Activated T-helper 17 cell treated with anti-CD3 and anti-CD28 coated beads, Interleukin-2, amount 50 U/mL, for 72 hours (primary cell): ENCODE results near the gene HSFX3. TPM values are rescaled to one million over a fixed set of nuclear protein-coding genes. Genes with fewer than 3 reads are reported as not detected.
"Not testable (repeated sequence)": the region's sequence is repeated elsewhere in the genome, so short reads cannot be mapped to it uniquely, and the experiment has no call there.

ENCODE experiments used
- ATAC-seq: fragments of 150-1000 bp; cut with Tn5 transposase; replicated peaks from 2 replicates; pipeline ENCODE4 v1.10.0; 2021; ENCODE audit warnings: mild to moderate bottlenecking, moderate library complexity
- H3K27ac Mint-ChIP-seq: one replicate; pipeline ENCODE4 v1.8.0; 2022; ENCODE audit warnings: mixed read lengths
- H3K27me3 Mint-ChIP-seq: one replicate; pipeline ENCODE4 v1.8.0; 2022; ENCODE audit warnings: mixed read lengths
- H3K36me3 Mint-ChIP-seq: one replicate; pipeline ENCODE4 v1.8.0; 2022; ENCODE audit warnings: low read depth, mild to moderate bottlenecking, mixed read lengths
- H3K4me1 Mint-ChIP-seq: one replicate; pipeline ENCODE4 v1.8.0; 2022; ENCODE audit warnings: mixed read lengths
- H3K4me3 Mint-ChIP-seq: one replicate; pipeline ENCODE4 v1.8.0; 2022; ENCODE audit warnings: mild to moderate bottlenecking, mixed read lengths
- H3K9me3 Mint-ChIP-seq: one replicate; pipeline ENCODE4 v1.8.0; 2022; ENCODE audit warnings: mixed read lengths
- total RNA-seq, 2 donors: library from RNA; stranded (reverse); gene quantifications; one replicate each; pipeline ENCODE4 v1.2.3, GENCODE V29; 2022

HSFX3 gene, protein sequence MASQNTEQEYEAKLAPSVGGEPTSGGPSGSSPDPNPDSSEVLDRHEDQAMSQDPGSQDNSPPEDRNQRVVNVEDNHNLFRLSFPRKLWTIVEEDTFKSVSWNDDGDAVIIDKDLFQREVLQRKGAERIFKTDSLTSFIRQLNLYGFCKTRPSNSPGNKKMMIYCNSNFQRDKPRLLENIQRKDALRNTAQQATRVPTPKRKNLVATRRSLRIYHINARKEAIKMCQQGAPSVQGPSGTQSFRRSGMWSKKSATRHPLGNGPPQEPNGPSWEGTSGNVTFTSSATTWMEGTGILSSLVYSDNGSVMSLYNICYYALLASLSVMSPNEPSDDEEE
- not detected for total RNA-seq

DNA sequence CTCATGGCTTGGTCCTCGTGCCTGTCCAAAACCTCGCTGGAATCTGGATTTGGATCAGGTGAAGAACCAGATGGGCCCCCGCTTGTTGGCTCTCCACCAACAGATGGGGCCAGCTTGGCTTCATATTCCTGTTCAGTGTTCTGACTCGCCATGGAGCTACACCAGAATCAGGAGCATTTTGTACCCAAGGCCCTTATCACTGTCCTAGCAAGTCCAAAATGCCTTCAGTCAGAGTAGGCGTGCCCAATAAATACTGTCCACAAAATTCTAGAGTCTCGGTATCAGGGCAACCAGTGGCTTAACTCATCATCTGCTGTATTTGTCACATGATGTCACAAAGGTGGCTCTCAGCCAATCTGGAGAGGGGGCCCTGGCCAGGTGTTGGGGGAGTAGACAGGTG is at the start of gene HSFX3:
Gene HSFX3 (minus strand): TSS at position 224 of the 400 bp plus-strand sequence. CDS start 72 bp downstream, at position 152.
- H3K27ac Mint-ChIP-seq, H3K4me1 Mint-ChIP-seq, ATAC-seq, H3K9me3 Mint-ChIP-seq, H3K27me3 Mint-ChIP-seq, H3K4me3 Mint-ChIP-seq: not testable (repeated sequence)
- H3K36me3 Mint-ChIP-seq = peaks cover 11% of the 10 kb centered on the region

DNA sequence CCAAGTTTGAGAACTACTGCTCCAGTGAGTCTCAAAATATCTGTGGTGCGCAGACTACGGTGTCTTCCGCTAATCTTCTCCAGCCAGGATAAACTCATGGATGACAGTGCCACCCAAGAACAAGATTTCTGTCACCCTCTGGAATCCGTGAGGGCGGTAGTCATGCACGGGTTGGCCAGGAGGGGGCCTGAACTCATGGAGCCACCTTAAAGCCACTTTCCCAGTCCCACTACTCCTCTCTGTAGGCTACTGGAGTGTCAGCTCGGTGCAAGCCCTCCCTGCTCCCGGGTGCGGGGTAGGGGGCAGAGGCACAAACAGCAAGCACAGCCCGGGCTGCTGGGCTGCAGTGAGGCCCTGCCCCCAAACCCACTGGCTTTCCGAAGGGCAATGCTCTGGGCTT is 48.9 kb upstream of the HSFX3 start:
- not testable (repeated sequence) for H3K4me1 Mint-ChIP-seq, H3K27me3 Mint-ChIP-seq, ATAC-seq, H3K9me3 Mint-ChIP-seq, H3K27ac Mint-ChIP-seq, H3K4me3 Mint-ChIP-seq
- H3K36me3 Mint-ChIP-seq = peaks cover 16% of the 10 kb centered on the region

DNA sequence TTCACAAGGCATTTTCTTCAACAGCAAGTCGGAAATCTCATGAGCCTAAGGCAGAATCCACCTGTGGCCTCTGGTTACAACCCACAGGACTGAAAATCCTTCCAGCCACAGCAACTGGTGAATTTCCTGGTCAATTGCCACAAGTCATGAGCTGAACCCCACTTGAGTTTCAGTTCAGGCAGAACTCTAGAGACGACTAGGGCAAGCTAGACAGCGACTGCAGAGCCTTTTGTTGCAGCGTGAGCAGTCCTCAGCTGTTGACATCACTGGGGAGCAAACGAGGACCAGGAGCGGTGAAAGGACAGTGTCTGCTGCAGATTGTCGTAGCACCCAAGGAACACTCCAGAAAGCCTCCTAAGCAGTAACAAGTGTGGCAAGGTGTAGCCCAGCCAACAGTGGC is 46.2 kb upstream of the HSFX3 start:
- not testable (repeated sequence) for H3K27ac Mint-ChIP-seq, ATAC-seq

DNA sequence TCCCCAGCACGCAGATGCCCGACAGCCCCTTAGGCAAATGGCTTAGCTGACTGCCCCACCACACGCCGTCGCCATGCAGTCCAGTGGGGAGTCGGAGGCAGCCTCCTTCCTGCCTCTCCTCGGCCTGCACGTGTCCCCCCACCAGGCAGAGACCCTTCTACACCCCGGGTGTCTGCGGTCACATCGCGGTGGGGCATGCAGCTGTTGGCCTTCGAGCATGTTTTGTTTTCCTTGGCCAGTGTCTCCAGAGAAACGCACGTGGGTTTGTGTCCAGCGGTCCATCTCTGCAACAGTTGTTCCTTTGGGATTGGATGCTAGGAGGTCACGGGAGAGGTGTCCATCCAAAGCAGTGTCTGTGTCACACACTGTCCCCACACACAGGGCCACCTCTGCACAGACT is 45.5 kb upstream of the HSFX3 start, which contains the start of gene HSFX2:
Gene HSFX2 (minus strand): TSS at position 101 of the 400 bp plus-strand sequence. CDS start 614 bp downstream, outside the sequence.
- not testable (repeated sequence) for H3K27ac Mint-ChIP-seq, H3K4me3 Mint-ChIP-seq, H3K27me3 Mint-ChIP-seq, ATAC-seq, H3K4me1 Mint-ChIP-seq, H3K36me3 Mint-ChIP-seq, H3K9me3 Mint-ChIP-seq

More for the DNA sequence above, 46.2 kb upstream of the HSFX3 start:
- not testable (repeated sequence) for H3K4me1 Mint-ChIP-seq, H3K9me3 Mint-ChIP-seq, H3K36me3 Mint-ChIP-seq, H3K4me3 Mint-ChIP-seq, H3K27me3 Mint-ChIP-seq

DNA sequence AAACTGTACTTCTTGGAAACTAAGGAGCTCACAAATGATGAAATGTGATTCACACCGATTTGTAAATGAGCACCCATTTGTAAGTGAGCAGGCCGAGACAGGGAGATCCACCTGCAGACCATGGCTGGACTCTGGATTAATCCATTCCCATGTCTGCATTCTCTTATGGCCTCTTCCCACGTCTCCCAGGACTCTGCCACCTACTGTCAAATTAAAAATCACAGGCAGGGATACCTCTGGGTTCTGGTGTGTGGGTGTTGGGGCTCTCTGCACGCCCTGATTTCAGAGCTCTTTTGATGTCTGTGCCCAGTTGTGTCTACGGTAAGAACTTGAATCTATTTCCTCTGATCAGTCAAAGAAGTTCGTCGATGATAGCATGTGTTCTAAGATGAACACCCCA is 41.3 kb upstream of the HSFX3 start:
- H3K9me3 Mint-ChIP-seq, H3K27me3 Mint-ChIP-seq, H3K4me3 Mint-ChIP-seq, H3K4me1 Mint-ChIP-seq, H3K27ac Mint-ChIP-seq, H3K36me3 Mint-ChIP-seq, ATAC-seq: not testable (repeated sequence)

DNA sequence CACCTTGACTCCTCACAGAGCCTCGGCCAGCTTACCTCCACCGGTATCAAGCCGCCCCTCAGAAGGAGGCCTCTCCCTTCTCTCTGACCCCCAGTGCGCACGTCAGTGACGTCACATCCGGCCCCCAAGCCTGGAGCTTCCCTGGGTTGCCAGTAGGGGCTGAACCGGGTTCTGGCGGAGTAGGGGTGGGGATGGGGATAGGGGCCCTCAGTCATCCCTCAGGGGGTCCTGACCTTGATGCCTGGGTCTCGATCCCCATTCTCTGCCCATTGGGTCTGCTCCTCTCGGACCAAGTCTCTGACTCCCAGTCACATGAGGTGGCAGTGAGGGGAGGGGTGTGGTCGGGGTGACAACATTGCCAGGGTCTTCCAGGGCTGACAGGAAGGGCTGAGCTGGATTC is 37.6 kb upstream of the HSFX3 start, which contains the start of gene MAGEA9B:
Gene MAGEA9B (minus strand): TSS at position 101 of the 400 bp plus-strand sequence. CDS start 4,280 bp downstream, outside the sequence.
- not testable (repeated sequence) for H3K9me3 Mint-ChIP-seq, H3K27ac Mint-ChIP-seq, ATAC-seq, H3K27me3 Mint-ChIP-seq, H3K4me1 Mint-ChIP-seq, H3K4me3 Mint-ChIP-seq, H3K36me3 Mint-ChIP-seq

DNA sequence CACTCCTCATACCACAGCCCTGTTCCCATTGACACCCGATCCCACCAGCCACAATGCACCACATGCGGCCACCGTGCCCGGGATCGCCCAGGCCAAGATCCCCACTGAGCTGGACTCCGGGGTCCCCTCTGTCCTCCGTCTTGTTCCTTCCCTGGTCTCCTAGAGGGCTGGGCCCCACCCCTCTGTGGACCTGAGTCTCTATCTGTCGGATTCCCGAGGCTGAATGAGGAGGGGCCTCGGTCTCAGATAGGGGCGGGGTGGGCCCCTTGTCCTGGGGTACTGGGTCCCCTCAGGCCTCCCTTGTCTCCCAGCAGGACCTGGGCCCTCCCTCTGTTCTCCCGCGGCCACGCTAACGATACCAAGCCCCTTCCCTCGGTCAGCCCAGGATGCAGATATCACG is 35.9 kb upstream of the HSFX3 start:
- not testable (repeated sequence) for H3K4me1 Mint-ChIP-seq, H3K27me3 Mint-ChIP-seq, H3K9me3 Mint-ChIP-seq, H3K4me3 Mint-ChIP-seq, H3K27ac Mint-ChIP-seq, ATAC-seq, H3K36me3 Mint-ChIP-seq

DNA sequence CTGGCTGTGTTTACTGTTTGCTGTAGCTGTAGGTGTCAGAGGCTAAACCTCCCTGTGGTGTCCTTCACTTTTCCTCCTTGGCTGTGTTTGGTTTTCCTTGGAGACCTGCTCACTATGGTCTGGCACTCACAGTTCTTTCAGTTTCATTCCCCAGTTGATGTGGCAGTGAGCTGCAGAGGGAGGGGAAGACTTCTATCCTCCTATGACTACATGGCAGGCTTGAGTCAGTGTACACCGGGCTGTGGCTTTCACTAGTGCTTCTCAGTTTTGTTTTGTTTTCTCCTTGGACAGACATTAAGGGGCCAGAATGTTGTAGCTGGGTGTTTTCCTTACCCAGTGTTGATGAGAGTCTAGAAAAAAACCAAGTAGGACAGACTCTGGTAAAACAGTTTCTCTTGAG is 23.7 kb upstream of the HSFX3 start:
- H3K27ac Mint-ChIP-seq, H3K4me1 Mint-ChIP-seq, H3K27me3 Mint-ChIP-seq, H3K9me3 Mint-ChIP-seq, H3K36me3 Mint-ChIP-seq: not testable (repeated sequence)
- H3K4me3 Mint-ChIP-seq = peak overlapping the region; percentile 36
- peak; percentile 94 for ATAC-seq

DNA sequence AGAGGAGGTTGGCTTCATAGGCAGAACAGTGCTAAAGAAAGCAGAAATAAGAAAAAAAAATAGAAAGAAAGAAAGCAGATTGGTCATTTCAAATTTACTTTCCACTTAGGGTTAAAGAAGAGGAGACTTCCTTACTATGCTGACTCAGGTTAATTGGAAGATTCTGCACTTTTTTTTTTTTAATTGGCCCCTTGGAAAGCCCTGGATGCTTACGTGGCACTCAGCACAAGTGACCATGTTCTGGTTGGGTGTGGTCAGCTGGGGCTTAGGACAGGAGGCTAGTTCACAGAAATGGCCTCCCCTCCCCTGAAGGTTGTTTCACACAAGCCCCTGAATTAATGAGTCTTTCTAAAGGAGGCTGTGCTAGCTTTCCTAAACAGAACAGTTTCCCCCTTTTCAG is 23.0 kb upstream of the HSFX3 start:
- Mint-ChIP-seq H3K27me3 (no peaks in the 10 kb centered on the region), H3K36me3 (no peaks in the 10 kb centered on the region), H3K9me3 (no peaks in the 10 kb centered on the region), H3K4me3 (peak overlapping the region; percentile 36), H3K27ac (peak overlapping the region; percentile 63), H3K4me1 (no peaks in the 10 kb centered on the region)
- ATAC-seq = no peak

DNA sequence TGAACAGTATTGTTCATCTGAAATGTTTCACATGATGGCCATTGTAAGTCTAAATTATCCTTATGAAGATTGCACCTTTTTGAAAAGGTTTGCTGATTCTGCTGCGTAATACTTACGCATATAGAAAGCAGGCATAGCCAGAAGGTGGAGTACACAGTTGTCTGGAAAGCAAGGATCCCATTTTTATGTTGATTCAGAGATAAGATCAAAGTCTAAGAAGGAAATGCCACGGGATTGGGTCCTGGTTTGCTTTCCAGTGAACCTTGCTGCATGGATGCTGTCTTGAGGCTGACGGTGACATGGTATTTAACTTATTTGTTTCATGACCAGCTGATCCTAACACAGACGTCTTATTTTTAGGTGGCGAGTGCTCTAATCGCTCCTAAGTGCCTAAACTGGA is 22.0 kb upstream of the HSFX3 start:
- no peak for ATAC-seq
- Mint-ChIP-seq H3K4me3 (no peak overlapping the region), H3K27ac (no peak overlapping the region), H3K4me1 (no peaks in the 10 kb centered on the region), H3K36me3 (no peaks in the 10 kb centered on the region), H3K9me3 (no peaks in the 10 kb centered on the region), H3K27me3 (no peaks in the 10 kb centered on the region)

DNA sequence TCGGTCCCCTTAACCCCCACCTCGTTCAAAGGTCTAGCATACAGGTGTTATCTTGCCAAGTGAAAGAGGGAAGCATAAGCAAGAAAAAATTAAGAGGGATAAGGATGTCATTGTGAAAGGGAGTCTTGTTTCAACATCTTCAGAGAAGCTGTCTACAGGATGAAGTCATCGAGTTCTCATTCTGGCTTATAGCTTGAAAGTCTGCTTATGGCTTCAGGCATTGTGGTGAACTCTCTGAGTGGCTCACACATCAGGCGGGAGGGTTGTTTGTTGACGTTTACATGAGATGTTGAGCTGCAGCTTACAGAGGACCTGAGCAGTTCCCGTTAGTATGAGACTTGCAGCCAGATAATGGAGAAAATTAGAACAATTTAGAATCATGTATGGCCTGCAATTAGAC is 20.9 kb upstream of the HSFX3 start:
- no peaks in the 10 kb centered on the region for H3K27me3 Mint-ChIP-seq
- no peaks in the 10 kb centered on the region for H3K4me1 Mint-ChIP-seq
- H3K4me3 Mint-ChIP-seq = no peak overlapping the region
- no peaks in the 10 kb centered on the region for H3K9me3 Mint-ChIP-seq
- no peak for ATAC-seq
- no peaks in the 10 kb centered on the region for H3K36me3 Mint-ChIP-seq
- H3K27ac Mint-ChIP-seq = no peak overlapping the region

DNA sequence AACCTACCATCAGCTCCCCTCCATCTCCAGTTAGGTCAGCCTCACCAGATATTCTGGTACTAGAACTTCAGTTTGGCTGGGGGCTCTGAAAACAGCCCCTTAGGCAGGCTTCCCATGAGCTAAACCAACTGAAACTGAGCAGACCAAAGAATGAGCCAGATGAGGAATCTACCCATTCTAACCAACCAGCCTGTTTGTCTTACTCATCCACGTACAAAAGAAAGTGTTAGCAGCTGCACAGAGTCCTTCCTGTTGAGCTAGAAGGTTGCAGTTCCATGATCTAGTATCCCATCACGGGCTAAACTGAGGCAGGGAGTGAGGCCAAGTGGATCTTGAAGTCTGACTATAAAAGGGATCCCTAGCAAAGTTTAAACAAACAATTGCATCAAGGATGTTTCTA is 20.0 kb upstream of the HSFX3 start:
- no peaks in the 10 kb centered on the region for H3K36me3 Mint-ChIP-seq
- no peaks in the 10 kb centered on the region for H3K27me3 Mint-ChIP-seq
- no peaks in the 10 kb centered on the region for H3K9me3 Mint-ChIP-seq
- no peaks in the 10 kb centered on the region for H3K4me1 Mint-ChIP-seq
- peak; percentile 37 for ATAC-seq
- no peak overlapping the region for H3K27ac Mint-ChIP-seq
- no peak overlapping the region for H3K4me3 Mint-ChIP-seq

DNA sequence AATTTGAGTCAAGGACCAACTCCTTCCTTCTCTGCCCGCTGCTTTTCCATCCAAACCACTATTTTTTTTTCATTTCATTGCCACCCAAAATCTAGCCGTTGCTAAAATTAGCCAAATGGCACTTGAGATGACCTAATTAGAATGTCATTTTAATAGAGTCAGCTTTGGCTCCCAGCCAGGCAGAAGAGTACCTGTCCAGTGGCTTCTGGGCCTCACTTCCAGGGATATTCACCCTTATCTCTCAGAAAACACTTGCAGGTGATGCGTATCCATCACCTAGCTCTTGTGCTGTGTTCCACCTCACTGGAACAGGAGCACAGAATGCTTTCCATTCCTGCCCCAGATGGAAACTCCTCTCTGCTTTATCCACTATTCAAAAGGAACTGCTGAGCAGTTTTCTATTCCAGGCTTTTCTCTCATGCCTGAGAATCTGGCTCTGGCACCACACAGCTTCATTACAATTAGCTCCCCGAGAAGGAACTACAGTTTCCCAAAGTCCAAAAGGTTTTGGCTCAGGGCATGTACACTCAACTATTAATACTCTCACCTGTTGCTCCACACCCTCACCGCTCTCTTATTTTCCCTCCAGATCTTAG is 19.1 kb upstream of the HSFX3 start:
- Mint-ChIP-seq H3K4me1 (no peaks in the 10 kb centered on the region), H3K36me3 (no peaks in the 10 kb centered on the region), H3K4me3 (no peak overlapping the region), H3K9me3 (no peaks in the 10 kb centered on the region), H3K27me3 (no peaks in the 10 kb centered on the region), H3K27ac (no peak overlapping the region)
- ATAC-seq = no peak

DNA sequence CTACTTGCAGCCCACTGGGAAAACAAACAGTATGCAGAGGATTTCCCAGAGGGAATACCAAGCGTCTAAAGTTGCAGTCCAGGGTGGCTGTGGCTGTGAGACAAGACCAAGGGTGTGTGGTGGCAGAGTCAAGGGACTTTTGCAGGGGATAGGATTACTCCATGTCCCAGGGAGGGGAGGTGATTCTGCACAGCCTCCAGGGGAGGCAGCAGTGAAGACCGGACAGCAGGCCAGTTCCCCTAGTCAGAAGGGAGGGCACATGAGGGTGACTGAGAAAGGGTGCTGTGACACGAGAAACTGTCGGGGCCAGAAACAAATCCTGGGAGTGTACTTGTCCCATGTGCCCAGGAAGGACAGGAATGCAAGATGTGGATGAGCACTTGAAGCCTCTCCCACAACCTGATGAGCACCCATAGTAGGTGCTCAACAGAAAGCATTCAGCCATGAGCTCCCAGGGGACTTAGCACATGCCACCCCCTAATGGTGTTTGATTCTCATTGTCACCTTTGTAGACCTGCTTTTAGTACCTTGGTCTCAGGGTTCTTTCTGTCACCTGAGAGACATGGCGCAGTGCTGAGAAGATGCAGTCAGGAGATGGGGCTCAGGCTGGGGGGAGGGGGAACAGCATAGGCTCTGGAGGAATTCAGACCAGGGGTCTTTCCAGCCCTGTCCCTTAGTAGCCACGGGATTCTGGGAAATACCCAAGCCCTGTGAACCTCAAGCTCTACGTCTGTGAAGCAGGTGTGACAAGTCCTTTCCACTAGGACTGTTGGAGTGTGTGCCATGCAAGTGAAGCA is 18.1 kb upstream of the HSFX3 start:
- Mint-ChIP-seq H3K27me3 (no peaks in the 10 kb centered on the region), H3K4me3 (no peak overlapping the region), H3K4me1 (no peaks in the 10 kb centered on the region), H3K27ac (no peak overlapping the region), H3K36me3 (no peaks in the 10 kb centered on the region), H3K9me3 (no peaks in the 10 kb centered on the region)
- no peak for ATAC-seq

DNA sequence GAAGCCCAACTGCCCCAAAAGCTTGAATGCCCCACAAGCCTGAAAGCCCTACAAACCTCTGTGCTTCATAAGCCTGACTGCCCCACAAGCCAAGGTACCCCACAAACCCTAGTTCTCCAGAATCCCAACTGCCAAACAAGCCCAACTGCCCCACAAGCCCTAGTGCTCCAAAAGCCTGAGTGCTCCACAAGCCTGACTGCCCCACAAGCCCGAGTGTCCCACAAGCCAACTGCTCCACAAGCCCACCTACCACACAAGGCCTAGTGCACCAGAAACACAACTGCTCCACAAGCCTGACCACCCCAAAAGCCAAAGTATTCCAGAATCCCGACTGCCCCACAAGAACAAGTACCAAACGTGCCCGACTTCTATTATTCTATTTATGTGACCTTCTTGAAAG is 13.6 kb upstream of the HSFX3 start:
- no peak overlapping the region for H3K4me3 Mint-ChIP-seq
- H3K27me3 Mint-ChIP-seq = no peaks in the 10 kb centered on the region
- H3K36me3 Mint-ChIP-seq = no peaks in the 10 kb centered on the region
- no peaks in the 10 kb centered on the region for H3K9me3 Mint-ChIP-seq
- H3K27ac Mint-ChIP-seq = no peak overlapping the region
- no peaks in the 10 kb centered on the region for H3K4me1 Mint-ChIP-seq
- no peak for ATAC-seq
